Immature natural killer cell (primary cell): Measurements from ENCODE around the gene ZNF462. TPM values are rescaled to one million over a fixed set of nuclear protein-coding genes. Genes with fewer than 3 reads are reported as not detected.
"Not testable (repeated sequence)": the region's sequence is repeated elsewhere in the genome, so short reads cannot be mapped to it uniquely, and the experiment has no call there.

Source experiments
- DNase-seq, 3 donors: peaks; one replicate each; pipeline ENCODE4 v3.0.0; 2022; ENCODE audit warnings: mixed read lengths in 1 of 3
- H3K27ac Mint-ChIP-seq, 6 donors: one replicate each; pipeline ENCODE4 v1.8.0; 2020; ENCODE audit warnings: mixed read lengths in 6 of 6, mild to moderate bottlenecking in 5 of 6, inconsistent platforms in 4 of 6, moderate library complexity in 3 of 6
- H3K27me3 Mint-ChIP-seq, 3 donors: one replicate each; pipeline ENCODE4 v1.8.0; 2020 to 2021; ENCODE audit warnings: low read depth in 3 of 3, mild to moderate bottlenecking in 3 of 3, mixed read lengths in 3 of 3, moderate library complexity in 3 of 3, inconsistent platforms in 1 of 3
- H3K36me3 Mint-ChIP-seq, 3 donors: one replicate each; pipeline ENCODE4 v1.8.0; 2020; ENCODE audit warnings: mixed read lengths in 3 of 3, inconsistent platforms in 2 of 3, mild to moderate bottlenecking in 2 of 3
- H3K4me1 Mint-ChIP-seq, 2 donors: one replicate each; pipeline ENCODE4 v1.8.0; 2020; ENCODE audit warnings: inconsistent platforms in 2 of 2, mild to moderate bottlenecking in 2 of 2, mixed read lengths in 2 of 2, moderate library complexity in 1 of 2
- H3K4me3 Mint-ChIP-seq, 5 donors: one replicate each; pipeline ENCODE4 v1.8.0; 2020; ENCODE audit warnings: mild to moderate bottlenecking in 5 of 5, mixed read lengths in 5 of 5, inconsistent platforms in 3 of 5, moderate library complexity in 3 of 5
- H3K9me3 Mint-ChIP-seq, 6 donors: one replicate each; pipeline ENCODE4 v1.8.0; 2020; ENCODE audit warnings: mild to moderate bottlenecking in 6 of 6, mixed read lengths in 6 of 6, inconsistent platforms in 4 of 6, moderate library complexity in 3 of 6
- polyA plus RNA-seq, 3 donors: library from polyadenylated mRNA; unstranded; fragments of 300-500 nt; fragmentation: Illumina TruSeq; gene quantifications; one replicate each; pipeline ENCODE4 v1.2.3, GENCODE V29; 2021

ZNF462 gene
- polyA plus RNA-seq, 3 donors from 2014 or later, result 0.94 TPM; not detected in 2

GRCh38 chr9:106970976-106971457, 108.1 kb downstream of the ZNF462 start:
- no peaks in the 10 kb centered on the region for H3K36me3 Mint-ChIP-seq
- H3K4me1 Mint-ChIP-seq, result peaks cover 0 to 10% of the 10 kb centered on the region in 2 donors
- H3K9me3 Mint-ChIP-seq, result peaks cover 0 to 4% (median 0%) of the 10 kb centered on the region in 6 donors
- no peak overlapping the region for H3K27ac Mint-ChIP-seq
- H3K27me3 Mint-ChIP-seq, result peaks cover 0 to 5% (median 3%) of the 10 kb centered on the region in 3 donors
- DNase-seq, result peak in 2 of 3 donors; percentile 8 to 16
- H3K4me3 Mint-ChIP-seq, result no peak overlapping the region

GRCh38 chr9:106972082-106972481, 109.1 kb downstream of the ZNF462 start:
- Mint-ChIP-seq H3K9me3 (peaks cover 0 to 4% (median 0%) of the 10 kb centered on the region in 6 donors), H3K4me1 (peaks cover 0 to 10% of the 10 kb centered on the region in 2 donors), H3K36me3 (no peaks in the 10 kb centered on the region), H3K27me3 (peaks cover 0 to 5% (median 3%) of the 10 kb centered on the region in 3 donors), H3K4me3 (no peak overlapping the region), H3K27ac (no peak overlapping the region)
- no peak for DNase-seq

- H3K4me1 Mint-ChIP-seq, result peaks cover 0 to 10% of the 10 kb centered on the region in 2 donors
These were observed 111.4 kb downstream of the ZNF462 start for GRCh38 chr9:106974341-106974740.

GRCh38 chr9:106976772-106977171, 113.8 kb downstream of the ZNF462 start:
- H3K27ac Mint-ChIP-seq, result no peak overlapping the region
- no peak overlapping the region for H3K4me3 Mint-ChIP-seq
- peaks cover 0 to 1% (median 1%) of the 10 kb centered on the region in 3 donors for H3K27me3 Mint-ChIP-seq
- DNase-seq, result no peak
- H3K4me1 Mint-ChIP-seq, result peaks cover 8 to 17% of the 10 kb centered on the region in 2 donors
- H3K9me3 Mint-ChIP-seq, result peaks cover 0 to 4% (median 0%) of the 10 kb centered on the region in 6 donors
- no peaks in the 10 kb centered on the region for H3K36me3 Mint-ChIP-seq

More at GRCh38 chr9:106974341-106974740, 111.4 kb downstream of the ZNF462 start:
- no peak for DNase-seq
- Mint-ChIP-seq H3K4me3 (no peak overlapping the region), H3K27ac (no peak overlapping the region), H3K27me3 (peaks cover 0 to 3% (median 1%) of the 10 kb centered on the region in 3 donors), H3K36me3 (no peaks in the 10 kb centered on the region), H3K9me3 (peaks cover 0 to 6% (median 0%) of the 10 kb centered on the region in 6 donors)

- peak overlapping the region in 1 of 6 donors; percentile 13 for H3K27ac Mint-ChIP-seq
- no peak overlapping the region for H3K4me3 Mint-ChIP-seq
- H3K4me1 Mint-ChIP-seq, result peaks cover 8 to 17% of the 10 kb centered on the region in 2 donors
- H3K36me3 Mint-ChIP-seq, result no peaks in the 10 kb centered on the region
- peaks cover 0 to 2% (median 0%) of the 10 kb centered on the region in 6 donors for H3K9me3 Mint-ChIP-seq
- no peaks in the 10 kb centered on the region for H3K27me3 Mint-ChIP-seq
- DNase-seq, result no peak
These were observed 117.7 kb downstream of the ZNF462 start for GRCh38 chr9:106980551-106981101.

GRCh38 chr9:106981396-106982287, 118.7 kb downstream of the ZNF462 start:
- no peaks in the 10 kb centered on the region for H3K27me3 Mint-ChIP-seq
- no peak overlapping the region for H3K4me3 Mint-ChIP-seq
- DNase-seq, result no peak
- H3K4me1 Mint-ChIP-seq, result peaks cover 8 to 17% of the 10 kb centered on the region in 2 donors
- no peaks in the 10 kb centered on the region for H3K36me3 Mint-ChIP-seq
- H3K27ac Mint-ChIP-seq, result no peak overlapping the region
- H3K9me3 Mint-ChIP-seq, result peaks cover 0 to 2% (median 0%) of the 10 kb centered on the region in 6 donors

- Mint-ChIP-seq H3K4me3 (no peak overlapping the region), H3K27ac (no peak overlapping the region), H3K9me3 (peaks cover 0 to 3% (median 0%) of the 10 kb centered on the region in 6 donors)
These were observed 119.7 kb downstream of the ZNF462 start for GRCh38 chr9:106982636-106983035.

GRCh38 chr9:106983346-106983745, 120.4 kb downstream of the ZNF462 start:
- H3K27ac Mint-ChIP-seq, result no peak overlapping the region
- H3K4me3 Mint-ChIP-seq, result no peak overlapping the region
- H3K36me3 Mint-ChIP-seq, result no peaks in the 10 kb centered on the region
- peaks cover 0 to 4% (median 0%) of the 10 kb centered on the region in 6 donors for H3K9me3 Mint-ChIP-seq
- DNase-seq, result no peak
- H3K27me3 Mint-ChIP-seq, result peaks cover 0 to 3% (median 0%) of the 10 kb centered on the region in 3 donors
- peaks cover 8 to 17% of the 10 kb centered on the region in 2 donors for H3K4me1 Mint-ChIP-seq

More at GRCh38 chr9:106982636-106983035, 119.7 kb downstream of the ZNF462 start:
- no peak for DNase-seq
- H3K36me3 Mint-ChIP-seq, result no peaks in the 10 kb centered on the region
- H3K4me1 Mint-ChIP-seq, result peaks cover 8 to 17% of the 10 kb centered on the region in 2 donors
- peaks cover 0 to 1% (median 0%) of the 10 kb centered on the region in 3 donors for H3K27me3 Mint-ChIP-seq

- H3K4me1 Mint-ChIP-seq, DNase-seq, H3K9me3 Mint-ChIP-seq, H3K4me3 Mint-ChIP-seq, H3K36me3 Mint-ChIP-seq, H3K27me3 Mint-ChIP-seq, H3K27ac Mint-ChIP-seq: not testable (repeated sequence)
These were observed 126.9 kb downstream of the ZNF462 start for GRCh38 chr9:106989904-106990303.

GRCh38 chr9:106992186-106992585, 129.2 kb downstream of the ZNF462 start:
- Mint-ChIP-seq H3K4me1 (no peaks in the 10 kb centered on the region), H3K27ac (no peak overlapping the region), H3K27me3 (peaks cover 2% of the 10 kb centered on the region in 3 donors), H3K4me3 (no peak overlapping the region), H3K36me3 (no peaks in the 10 kb centered on the region), H3K9me3 (peaks cover 0 to 11% (median 0%) of the 10 kb centered on the region in 6 donors)
- DNase-seq, result no peak

- no peak overlapping the region for H3K4me3 Mint-ChIP-seq
- H3K36me3 Mint-ChIP-seq, result no peaks in the 10 kb centered on the region
- H3K27ac Mint-ChIP-seq, result no peak overlapping the region
- H3K4me1 Mint-ChIP-seq, result no peaks in the 10 kb centered on the region
- DNase-seq, result no peak
- peaks cover 0 to 2% (median 2%) of the 10 kb centered on the region in 3 donors for H3K27me3 Mint-ChIP-seq
- peaks cover 0 to 6% (median 0%) of the 10 kb centered on the region in 6 donors for H3K9me3 Mint-ChIP-seq
These were observed 130.6 kb downstream of the ZNF462 start for GRCh38 chr9:106993603-106994002.

GRCh38 chr9:106994463-106994862, 131.5 kb downstream of the ZNF462 start:
- peaks cover 0 to 5% (median 2%) of the 10 kb centered on the region in 3 donors for H3K27me3 Mint-ChIP-seq
- H3K4me1 Mint-ChIP-seq, result no peaks in the 10 kb centered on the region
- no peaks in the 10 kb centered on the region for H3K36me3 Mint-ChIP-seq
- H3K9me3 Mint-ChIP-seq, result peaks cover 0 to 5% (median 0%) of the 10 kb centered on the region in 6 donors
- H3K4me3 Mint-ChIP-seq, result no peak overlapping the region
- no peak for DNase-seq
- no peak overlapping the region for H3K27ac Mint-ChIP-seq

- no peak for DNase-seq
- H3K4me3 Mint-ChIP-seq, result no peak overlapping the region
- peaks cover 0 to 5% (median 0%) of the 10 kb centered on the region in 6 donors for H3K9me3 Mint-ChIP-seq
- no peak overlapping the region for H3K27ac Mint-ChIP-seq
- no peaks in the 10 kb centered on the region for H3K36me3 Mint-ChIP-seq
- H3K4me1 Mint-ChIP-seq, result no peaks in the 10 kb centered on the region
- H3K27me3 Mint-ChIP-seq, result peaks cover 1 to 3% (median 2%) of the 10 kb centered on the region in 3 donors
These were observed 137.3 kb downstream of the ZNF462 start for GRCh38 chr9:107000218-107000617.

GRCh38 chr9:107005201-107005600, 142.2 kb downstream of the ZNF462 start:
- no peak for DNase-seq
- H3K27ac Mint-ChIP-seq, result no peak overlapping the region
- H3K36me3 Mint-ChIP-seq, result no peaks in the 10 kb centered on the region
- H3K4me3 Mint-ChIP-seq, result no peak overlapping the region
- H3K4me1 Mint-ChIP-seq, result no peaks in the 10 kb centered on the region
- peaks cover 0 to 4% (median 2%) of the 10 kb centered on the region in 3 donors for H3K27me3 Mint-ChIP-seq
- H3K9me3 Mint-ChIP-seq, result no peaks in the 10 kb centered on the region
